AG09309 (cell line): ENCODE data around the gene IGF1R.

Experiments
- DNase-seq: peaks from one replicate; pipeline ENCODE4 v3.0.0-alpha.2; 2010; ENCODE audit warnings: low read depth
- H3K4me3 ChIP-seq: 2 replicates; pipeline ENCODE4 v1.5.1; 2011; ENCODE audit warnings: mild to moderate bottlenecking, low read depth, low read length, moderate library complexity; ENCODE audit not compliant: control insufficient read depth
- CTCF ChIP-seq: IDR thresholded peaks from 2 replicates; pipeline ENCODE4 v1.5.1; 2011; ENCODE audit warnings: mild to moderate bottlenecking, low read depth, low read length, inconsistent platforms; ENCODE audit not compliant: insufficient read depth, control insufficient read depth; ENCODE audit errors: missing control alignments

Gene IGF1R

DNA sequence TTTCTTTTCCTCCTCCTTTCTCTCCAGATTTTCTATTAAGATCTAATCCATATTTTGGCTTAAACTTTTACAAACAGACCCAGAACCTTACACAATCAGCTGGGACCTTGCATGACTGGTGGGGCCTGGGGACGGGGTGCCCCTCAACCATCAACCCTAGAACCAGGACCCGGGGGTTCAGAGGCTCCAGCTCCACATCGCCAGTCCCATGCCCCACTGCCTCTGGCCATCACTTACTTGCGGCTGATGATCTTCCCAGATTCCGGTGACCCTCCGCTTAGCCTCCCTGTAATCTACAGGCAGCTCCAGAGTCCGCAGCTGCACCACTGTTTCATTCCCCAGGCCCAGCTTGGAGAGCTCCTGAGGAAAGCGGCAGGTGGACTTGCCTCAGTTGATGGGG, 322.5 kb downstream of the IGF1R start:
- no peak overlapping the region for H3K4me3 ChIP-seq
- TF ChIP-seq CTCF, result no peak
- no peak for DNase-seq

DNA sequence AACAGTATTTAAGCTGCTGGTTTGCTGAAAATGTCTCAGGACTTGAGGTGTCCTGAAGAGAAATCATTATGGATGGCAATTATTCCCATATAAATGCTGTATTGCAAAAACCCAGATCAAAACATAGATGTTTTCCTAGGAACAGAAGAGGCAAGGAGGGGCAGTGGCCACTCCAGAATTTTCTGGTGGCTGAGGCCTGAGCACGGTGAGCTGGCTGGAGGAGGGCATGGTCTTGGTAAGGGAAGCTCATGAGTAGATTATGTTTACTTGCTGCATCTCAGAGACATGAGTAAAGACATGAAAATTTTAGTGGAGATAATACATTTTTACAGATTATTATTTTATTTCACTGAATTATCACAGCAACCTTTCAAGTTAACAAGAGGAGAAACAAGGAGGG, 328.2 kb downstream of the IGF1R start:
- no peak for TF ChIP-seq CTCF
- no peak for DNase-seq
- no peak overlapping the region for H3K4me3 ChIP-seq

- H3K4me3 ChIP-seq, result no peak overlapping the region
- no peak for TF ChIP-seq CTCF
- DNase-seq, result no peak
Measured at GRCh38 chr15:98977441-98977840, 329.1 kb downstream of the IGF1R start.

GRCh38 chr15:98978153-98978552, 329.8 kb downstream of the IGF1R start:
- no peak for TF ChIP-seq CTCF
- H3K4me3 ChIP-seq, result no peak overlapping the region
- DNase-seq, result no peak

DNA sequence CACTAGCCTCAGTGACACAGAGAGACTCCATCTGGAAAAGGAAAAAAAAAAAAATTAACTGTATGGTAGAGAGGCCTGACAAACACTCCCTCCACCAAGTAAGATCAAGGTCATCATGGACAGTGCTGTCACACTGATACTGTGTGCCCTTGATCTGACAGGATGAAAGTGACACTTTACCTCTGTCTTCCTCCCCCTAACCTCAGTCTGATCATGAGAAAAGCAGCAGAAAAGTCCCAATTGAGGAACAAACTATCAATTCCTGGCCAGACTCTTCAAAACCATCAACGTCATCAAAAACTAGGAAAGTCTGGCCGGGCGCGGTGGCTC, 332.5 kb downstream of the IGF1R start:
- DNase-seq, result no peak
- no peak for TF ChIP-seq CTCF
- no peak overlapping the region for H3K4me3 ChIP-seq

GRCh38 chr15:98981851-98982722, 333.7 kb downstream of the IGF1R start:
- no peak for DNase-seq
- H3K4me3 ChIP-seq, result no peak overlapping the region
- no peak for TF ChIP-seq CTCF

GRCh38 chr15:98983334-98983733, 335.0 kb downstream of the IGF1R start:
- no peak overlapping the region for H3K4me3 ChIP-seq
- peak; percentile 57 for DNase-seq
- no peak for TF ChIP-seq CTCF
